ENCODE data around the gene PSMD11.
"Not testable (repeated sequence)": the region's sequence is repeated elsewhere in the genome, so short reads cannot be mapped to it uniquely, and the experiment has no call there.

Gene PSMD11

DNA sequence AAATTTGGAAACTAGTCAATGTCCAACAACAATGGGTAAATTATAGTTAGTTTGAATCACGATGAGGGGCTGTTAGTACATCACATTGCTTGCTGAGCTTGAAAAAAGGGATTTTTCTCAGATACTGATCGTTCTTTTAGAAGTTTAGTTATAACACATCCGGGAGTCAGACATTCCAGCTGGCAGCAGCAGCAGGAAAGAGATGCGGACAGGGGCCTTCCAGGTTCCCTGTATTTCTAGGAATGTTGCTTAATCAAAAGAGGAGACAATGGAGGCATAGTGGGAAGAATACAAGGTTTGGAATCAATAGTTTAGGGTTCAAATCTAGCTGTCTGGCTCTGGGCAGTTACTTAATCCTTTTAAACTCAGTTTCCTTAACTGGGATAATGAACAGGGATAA lies 70.3 kb downstream of the PSMD11 start:
- no peak for DNase-seq (ENCODE audit: low spot score)

GRCh38 chr17:32515677-32516383 lies 71.5 kb downstream of the PSMD11 start:
- no peak for DNase-seq (ENCODE audit: low spot score)

- DNase-seq (ENCODE audit: low spot score): no peak
Measured at GRCh38 chr17:32516450-32516849, 72.1 kb downstream of the PSMD11 start.

GRCh38 chr17:32516940-32517701 lies 72.8 kb downstream of the PSMD11 start:
- DNase-seq (ENCODE audit: low spot score): no peak

GRCh38 chr17:32517982-32518381 lies 73.7 kb downstream of the PSMD11 start:
- DNase-seq (ENCODE audit: low spot score): no peak

DNA sequence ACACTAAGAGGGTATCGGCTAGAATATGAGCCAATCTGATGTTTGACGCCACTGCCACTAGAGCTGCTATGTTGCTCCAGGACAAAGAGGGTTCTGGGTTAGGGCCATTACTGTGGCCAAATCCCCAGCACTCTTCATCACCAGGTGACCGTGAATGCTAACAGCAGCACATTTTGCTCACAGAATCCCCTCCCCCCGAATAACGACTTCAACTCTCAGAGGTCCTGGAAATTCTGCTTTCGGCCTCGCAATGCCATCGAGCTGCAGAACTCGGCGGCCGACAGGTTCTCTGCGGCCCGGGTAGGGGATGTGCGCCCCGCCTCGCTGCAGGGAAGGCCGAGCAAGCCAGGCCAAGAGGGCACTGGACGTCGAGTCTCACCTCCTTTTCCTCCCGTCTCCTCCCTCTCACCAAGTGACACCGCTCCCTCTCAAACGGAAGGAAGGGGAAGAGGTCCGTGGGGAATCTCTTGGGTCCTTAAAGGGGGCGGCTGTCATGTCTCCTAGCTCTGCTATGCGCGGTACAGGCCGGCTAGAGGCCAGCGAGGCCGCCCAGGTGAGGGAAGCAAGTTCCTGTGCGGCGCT lies 74.4 kb downstream of the PSMD11 start:
- no peak for DNase-seq (ENCODE audit: low spot score)

- DNase-seq (ENCODE audit: low spot score): peak; percentile 51
Measured at GRCh38 chr17:32519228-32520103, 75.2 kb downstream of the PSMD11 start.

DNA sequence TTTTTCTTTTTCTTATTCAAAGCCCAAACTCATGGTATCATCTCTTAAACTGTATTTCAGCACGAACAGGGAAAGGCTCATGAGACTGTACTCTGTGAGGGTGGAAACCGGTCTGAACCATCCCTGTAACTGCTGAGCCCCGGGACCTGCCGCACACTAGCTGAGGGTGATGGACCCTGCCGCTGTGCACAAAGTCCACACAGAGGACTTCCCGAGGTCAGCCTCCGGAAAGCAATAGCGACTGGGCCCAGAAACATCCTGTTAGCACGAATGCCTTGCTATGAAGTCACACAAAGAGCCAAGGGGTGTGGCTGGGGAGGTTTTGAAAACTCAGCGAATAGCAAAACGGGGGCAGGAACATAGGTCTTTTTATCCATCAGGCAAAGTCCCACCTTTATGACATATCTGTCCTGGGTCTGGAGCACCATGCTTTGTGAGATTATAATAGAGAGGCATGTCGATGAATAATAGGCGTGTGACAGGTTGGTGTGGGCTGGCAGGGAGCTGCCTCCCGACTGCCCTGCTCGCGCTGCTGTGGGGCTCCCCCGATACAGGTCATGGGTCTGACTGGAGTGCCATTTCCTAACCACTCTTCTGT lies 75.9 kb downstream of the PSMD11 start:
- peak; percentile 22 for DNase-seq (ENCODE audit: low spot score)

DNA sequence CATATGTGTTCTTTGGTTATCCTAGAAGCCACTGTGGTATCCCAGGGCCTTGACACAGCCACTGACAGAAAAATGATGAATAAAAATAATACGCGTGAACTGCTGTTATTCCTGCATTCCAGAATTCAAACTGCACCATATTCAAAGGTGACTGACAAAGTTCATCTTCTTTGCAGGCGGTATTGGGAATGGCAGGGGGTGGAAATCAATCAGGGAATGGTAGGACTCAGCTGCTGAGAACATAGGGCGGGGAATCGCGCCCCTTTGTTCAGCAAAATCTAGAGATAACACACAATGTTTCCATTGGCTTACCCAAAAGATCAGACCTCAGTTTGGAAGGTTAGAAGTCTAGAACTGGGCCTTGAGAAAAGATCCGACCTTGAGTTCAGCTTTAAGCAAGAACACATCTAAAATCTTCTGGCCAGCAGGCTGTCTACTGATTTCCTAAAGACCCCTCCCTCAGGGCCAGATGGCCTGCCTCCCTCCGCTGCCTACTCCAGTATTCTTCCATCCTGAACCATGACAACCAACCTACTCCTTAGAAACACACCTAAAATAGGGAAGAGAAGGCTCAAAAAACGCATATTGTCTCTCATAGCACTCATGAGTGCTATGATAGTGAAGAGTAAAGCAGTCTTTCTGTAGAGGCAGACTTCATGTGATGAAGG lies 76.6 kb downstream of the PSMD11 start:
- DNase-seq (ENCODE audit: low spot score): no peak

GRCh38 chr17:32523017-32523680 lies 78.8 kb downstream of the PSMD11 start:
- DNase-seq (ENCODE audit: low spot score): peak; percentile 93

DNA sequence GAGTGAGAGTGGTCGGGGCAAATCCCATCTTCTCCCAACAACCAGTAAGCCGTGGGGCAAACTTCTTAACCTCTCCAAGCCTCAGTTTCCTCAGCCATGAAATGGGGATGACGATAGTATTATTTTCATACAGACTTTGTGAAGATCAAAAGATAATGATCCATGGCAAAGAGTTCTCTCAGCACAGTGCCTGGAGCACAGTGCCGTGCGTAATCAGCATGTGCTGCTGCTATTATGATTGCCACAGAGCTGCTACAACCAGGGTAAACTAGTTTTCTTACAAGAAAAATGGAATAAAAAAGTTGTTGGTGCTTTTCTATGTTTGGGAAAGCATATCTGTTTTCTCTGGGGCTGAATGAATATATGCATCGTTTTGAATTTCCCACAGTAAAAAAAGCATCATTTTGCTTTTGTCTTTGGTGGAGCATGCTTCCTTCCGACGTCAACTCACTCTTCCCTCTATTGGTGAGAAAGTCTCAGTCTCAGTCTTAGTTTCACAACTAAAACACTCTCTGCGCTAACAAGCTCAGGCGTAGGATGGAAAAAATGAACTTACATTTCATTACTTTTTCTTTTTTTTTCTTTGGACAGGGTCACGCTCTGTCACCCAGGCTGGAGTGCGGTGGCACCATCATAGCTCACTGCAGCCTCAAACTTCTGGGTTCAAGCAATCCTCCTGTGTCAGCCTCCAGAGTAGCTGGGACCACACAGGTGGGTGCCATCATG lies 79.7 kb downstream of the PSMD11 start:
- peak; percentile 78 for DNase-seq (ENCODE audit: low spot score)

- DNase-seq (ENCODE audit: low spot score): not testable (repeated sequence)
Measured at GRCh38 chr17:32524553-32524880, 80.2 kb downstream of the PSMD11 start.

GRCh38 chr17:32525122-32525521 lies 80.8 kb downstream of the PSMD11 start:
- no peak for DNase-seq (ENCODE audit: low spot score)

GRCh38 chr17:32527146-32527545 lies 82.8 kb downstream of the PSMD11 start:
- DNase-seq (ENCODE audit: low spot score): no peak

DNA sequence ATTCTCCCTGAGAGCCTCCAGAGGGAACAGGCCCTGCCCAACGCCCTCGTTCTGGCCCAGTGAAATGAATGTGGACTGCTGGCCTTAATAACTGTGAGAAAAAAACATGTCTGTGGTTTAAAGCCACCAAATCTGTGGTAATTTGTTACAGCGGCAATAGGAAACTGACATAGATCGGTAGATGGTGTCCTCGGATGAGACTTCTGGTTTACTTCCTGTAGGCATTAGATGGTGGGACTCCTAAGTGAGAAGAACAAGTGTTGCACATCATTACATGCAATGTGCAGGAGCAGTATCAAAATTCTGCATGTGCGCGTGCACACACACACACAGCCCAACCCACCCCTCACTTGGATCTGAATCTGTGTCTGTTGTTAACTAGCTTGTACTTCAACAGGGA lies 84.5 kb downstream of the PSMD11 start:
- no peak for DNase-seq (ENCODE audit: low spot score)

- DNase-seq (ENCODE audit: low spot score): no peak
Measured at GRCh38 chr17:32529604-32530003, 85.3 kb downstream of the PSMD11 start.

Measured in activated CD4-positive, alpha-beta T cell treated with anti-CD3 and anti-CD28 coated beads, Interleukin-2, Interleukin-4, amounts not matched to agents 100 ng/mL and 50 ng/mL, durations not matched to agents 16 hours and 8 hours (primary cell).